Nephron (organoid): ENCODE data around the gene DDX17.

ENCODE experiments used
- H3K27ac Mint-ChIP-seq, 3 experiments: 2 replicates each; pipeline ENCODE4 v1.8.0; 2020; ENCODE audit warnings: mixed read lengths in 3 of 3, mild to moderate bottlenecking in 2 of 3, moderate library complexity in 1 of 3
- H3K27me3 Mint-ChIP-seq: 2 replicates; pipeline ENCODE4 v1.8.0; 2021; ENCODE audit warnings: low read depth, mild to moderate bottlenecking, moderate library complexity, mixed read lengths
- H3K36me3 Mint-ChIP-seq: 2 replicates; pipeline ENCODE4 v1.8.0; 2020; ENCODE audit warnings: low read depth, mixed read lengths
- H3K4me1 Mint-ChIP-seq: 2 replicates; pipeline ENCODE4 v1.8.0; 2020; ENCODE audit warnings: mixed read lengths
- H3K4me3 Mint-ChIP-seq, 3 experiments: 2 replicates each; pipeline ENCODE4 v1.8.0; 2020; ENCODE audit warnings: mild to moderate bottlenecking in 3 of 3, mixed read lengths in 3 of 3, moderate library complexity in 2 of 3
- H3K9me3 Mint-ChIP-seq: 2 replicates; pipeline ENCODE4 v1.8.0; 2020; ENCODE audit warnings: mixed read lengths
- CTCF ChIP-seq, 3 experiments: fragments of 200-600 bp; sonication (generic); IDR thresholded peaks; one replicate each; pipeline ENCODE4 v1.5.0; 2021; ENCODE audit warnings: antibody characterized with exemption in 3 of 3; ENCODE audit not compliant: unreplicated experiment in 3 of 3

The DDX17 gene

GRCh38 chr22:38442967-38443627 lies 63.0 kb downstream of the DDX17 start:
- Mint-ChIP-seq H3K4me3 (no peak overlapping the region), H3K27me3 (peaks cover 26% of the 10 kb centered on the region), H3K4me1 (no peaks in the 10 kb centered on the region), H3K9me3 (no peaks in the 10 kb centered on the region), H3K27ac (no peak overlapping the region), H3K36me3 (no peaks in the 10 kb centered on the region)
- no peak for TF ChIP-seq CTCF (IDR thresholded peaks at IDR 0.05; ENCODE audit: unreplicated experiment in 3 of 3)

GRCh38 chr22:38441620-38442287 lies 64.4 kb downstream of the DDX17 start:
- no peaks in the 10 kb centered on the region for H3K9me3 Mint-ChIP-seq
- no peaks in the 10 kb centered on the region for H3K4me1 Mint-ChIP-seq

GRCh38 chr22:38440747-38441350 lies 65.3 kb downstream of the DDX17 start:
- Mint-ChIP-seq H3K9me3 (no peaks in the 10 kb centered on the region), H3K4me3 (no peak overlapping the region), H3K36me3 (no peaks in the 10 kb centered on the region), H3K27me3 (peaks cover 19% of the 10 kb centered on the region), H3K4me1 (no peaks in the 10 kb centered on the region), H3K27ac (no peak overlapping the region)
- no peak for TF ChIP-seq CTCF (IDR thresholded peaks at IDR 0.05; ENCODE audit: unreplicated experiment in 3 of 3)

More at GRCh38 chr22:38441620-38442287, 64.4 kb downstream of the DDX17 start:
- no peak for TF ChIP-seq CTCF (IDR thresholded peaks at IDR 0.05; ENCODE audit: unreplicated experiment in 3 of 3)
- no peak overlapping the region for H3K4me3 Mint-ChIP-seq
- H3K36me3 Mint-ChIP-seq = no peaks in the 10 kb centered on the region
- peaks cover 26% of the 10 kb centered on the region for H3K27me3 Mint-ChIP-seq
- H3K27ac Mint-ChIP-seq = no peak overlapping the region

GRCh38 chr22:38437416-38437815 lies 68.7 kb downstream of the DDX17 start:
- Mint-ChIP-seq H3K4me1 (no peaks in the 10 kb centered on the region), H3K27me3 (peaks cover 6% of the 10 kb centered on the region), H3K36me3 (no peaks in the 10 kb centered on the region), H3K9me3 (no peaks in the 10 kb centered on the region), H3K4me3 (no peak overlapping the region), H3K27ac (no peak overlapping the region)
- no peak for TF ChIP-seq CTCF (IDR thresholded peaks at IDR 0.05; ENCODE audit: unreplicated experiment in 3 of 3)

- no peaks in the 10 kb centered on the region for H3K36me3 Mint-ChIP-seq
- no peak overlapping the region for H3K27ac Mint-ChIP-seq
- H3K4me3 Mint-ChIP-seq = no peak overlapping the region
- TF ChIP-seq CTCF (IDR thresholded peaks at IDR 0.05; ENCODE audit: unreplicated experiment in 3 of 3) = no peak
- peaks cover 4% of the 10 kb centered on the region for H3K27me3 Mint-ChIP-seq
- no peaks in the 10 kb centered on the region for H3K4me1 Mint-ChIP-seq
- no peaks in the 10 kb centered on the region for H3K9me3 Mint-ChIP-seq
Observed at GRCh38 chr22:38436629-38437395, 69.3 kb downstream of the DDX17 start.
